ENCODE measurements around the gene COL1A1. TPM values are rescaled to one million over a fixed set of nuclear protein-coding genes. Genes with fewer than 3 reads are reported as not detected.
A peak's percentile ranks its signal among the peaks of the same experiment; 100 is the strongest.

The COL1A1 gene
- total RNA-seq, 1 donor from 2014 or later = 171 TPM

GRCh38 chr17:50205111-50205962 lies 3.9 kb upstream of the COL1A1 start:
- H3K9me3 ChIP-seq = no peaks in the 10 kb centered on the region
- no peak overlapping the region for H3K4me3 ChIP-seq
- peaks cover 71% of the 10 kb centered on the region for H3K4me1 ChIP-seq
- no peaks in the 10 kb centered on the region for H3K36me3 ChIP-seq
- TF ChIP-seq POLR2AphosphoS5 (IDR thresholded peaks at IDR 0.05; ENCODE audit: insufficient read depth in 1 of 2, low read depth in 1 of 2) (peak in 1 of 2 donors; percentile 14), POLR2A (IDR thresholded peaks at IDR 0.05) (no peak)
- peak overlapping the region; percentile 97 for H3K27ac ChIP-seq
- no peak for DNase-seq (ENCODE audit: extremely low spot score in 2 of 2)
- intact Hi-C loops (cut with DNase I) = no loop called here
- H3K27me3 ChIP-seq = no peaks in the 10 kb centered on the region

GRCh38 chr17:50204431-50204830 lies 3.0 kb upstream of the COL1A1 start:
- TF ChIP-seq POLR2A (IDR thresholded peaks at IDR 0.05) (no peak), CTCF (IDR thresholded peaks at IDR 0.05) (no peak), POLR2AphosphoS5 (IDR thresholded peaks at IDR 0.05; ENCODE audit: insufficient read depth in 1 of 2, low read depth in 1 of 2) (no peak)
- H3K4me3 ChIP-seq = no peak overlapping the region
- H3K4me1 ChIP-seq = peaks cover 73% of the 10 kb centered on the region
- no peaks in the 10 kb centered on the region for H3K27me3 ChIP-seq
- H3K9me3 ChIP-seq = no peaks in the 10 kb centered on the region
- intact Hi-C loops (cut with DNase I) = no loop called here
- H3K27ac ChIP-seq = peak overlapping the region; percentile 97
- DNase-seq (ENCODE audit: extremely low spot score in 2 of 2) = no peak
- no peaks in the 10 kb centered on the region for H3K36me3 ChIP-seq

- peak overlapping the region in 1 of 2 donors; percentile 11 for H3K4me3 ChIP-seq
- DNase-seq (ENCODE audit: extremely low spot score in 2 of 2) = no peak
Measured at GRCh38 chr17:50203604-50204345, 2.3 kb upstream of the COL1A1 start.

GRCh38 chr17:50203086-50203485 lies 1.7 kb upstream of the COL1A1 start:
- Histone ChIP-seq H3K4me1 (peaks cover 73% of the 10 kb centered on the region), H3K9me3 (no peaks in the 10 kb centered on the region), H3K27ac (peak overlapping the region; percentile 97), H3K36me3 (peaks cover 0 to 7% of the 10 kb centered on the region in 2 donors), H3K4me3 (peak overlapping the region; percentile 11 to 30), H3K27me3 (no peaks in the 10 kb centered on the region)
- TF ChIP-seq CTCF (IDR thresholded peaks at IDR 0.05) = no peak
- TF ChIP-seq POLR2AphosphoS5 (IDR thresholded peaks at IDR 0.05; ENCODE audit: insufficient read depth in 1 of 2, low read depth in 1 of 2) = peak in 1 of 2 donors; percentile 77
- TF ChIP-seq POLR2A (IDR thresholded peaks at IDR 0.05) = peak in 1 of 2 donors; percentile 41
- DNase-seq (ENCODE audit: extremely low spot score in 2 of 2) = no peak
- intact Hi-C loops (cut with DNase I) = no loop called here

More at GRCh38 chr17:50203604-50204345, 2.3 kb upstream of the COL1A1 start:
- Histone ChIP-seq H3K4me1 (peaks cover 73% of the 10 kb centered on the region), H3K9me3 (no peaks in the 10 kb centered on the region), H3K27me3 (no peaks in the 10 kb centered on the region), H3K27ac (peak overlapping the region; percentile 97), H3K36me3 (peaks cover 0 to under 1% of the 10 kb centered on the region in 2 donors)
- TF ChIP-seq POLR2AphosphoS5 (IDR thresholded peaks at IDR 0.05; ENCODE audit: insufficient read depth in 1 of 2, low read depth in 1 of 2) (peak in 1 of 2 donors; percentile 27), CTCF (IDR thresholded peaks at IDR 0.05) (no peak), POLR2A (IDR thresholded peaks at IDR 0.05) (no peak)
- intact Hi-C loops (cut with DNase I) = no loop called here

- peaks cover 75% of the 10 kb centered on the region for H3K4me1 ChIP-seq
- peak in 1 of 2 donors; percentile 97 for DNase-seq (ENCODE audit: extremely low spot score in 2 of 2)
- intact Hi-C loops (cut with DNase I) = loop anchor here (1.0 kb wide), 1 partner anchor 73 kb away; no protein-coding TSS in a partner anchor
- H3K9me3 ChIP-seq = no peaks in the 10 kb centered on the region
- H3K27me3 ChIP-seq = no peaks in the 10 kb centered on the region
- TF ChIP-seq CTCF (IDR thresholded peaks at IDR 0.05) (peak; percentile 100), POLR2A (IDR thresholded peaks at IDR 0.05) (no peak)
- H3K27ac ChIP-seq = peak overlapping the region; percentile 97
- H3K4me3 ChIP-seq = peak overlapping the region; percentile 79 to 81
- H3K36me3 ChIP-seq = peaks cover 4 to 32% of the 10 kb centered on the region in 2 donors
Measured at GRCh38 chr17:50200457-50201275, 765 bp downstream of the COL1A1 start.
